Measurements from ENCODE around the gene DNAJC27.
A peak's percentile ranks its signal among the peaks of the same experiment; 100 is the strongest.
"Not testable (repeated sequence)": the region's sequence is repeated elsewhere in the genome, so short reads cannot be mapped to it uniquely, and the experiment has no call there.

The DNAJC27 gene

GRCh38 chr2:24971536-24972314 lies at the start of gene DNAJC27:
DNAJC27 (minus strand) TSS chr2:24971955; CDS start chr2:24971904, 51 bp downstream.
- DNase-seq = peak; percentile 97 to 99

- DNase-seq = no peak
These were observed 46.9 kb upstream of the DNAJC27 start for GRCh38 chr2:25018681-25019080.

GRCh38 chr2:25014631-25015030 lies 42.9 kb upstream of the DNAJC27 start:
- no peak for DNase-seq

- DNase-seq = not testable (repeated sequence)
These were observed 39.6 kb upstream of the DNAJC27 start for GRCh38 chr2:25011342-25011741.

GRCh38 chr2:25009954-25010353 lies 38.2 kb upstream of the DNAJC27 start:
- DNase-seq = peak in 1 of 2 experiments; percentile 20

GRCh38 chr2:25002066-25002465 lies 30.3 kb upstream of the DNAJC27 start:
- no peak for DNase-seq

- DNase-seq = no peak
These were observed 29.5 kb upstream of the DNAJC27 start for GRCh38 chr2:25001325-25001637.

- DNase-seq = no peak
These were observed 29.0 kb upstream of the DNAJC27 start for GRCh38 chr2:25000503-25001324.

- peak; percentile 8 to 67 for DNase-seq
These were observed 28.3 kb upstream of the DNAJC27 start for GRCh38 chr2:25000036-25000435.

- not testable (repeated sequence) for DNase-seq
These were observed 27.3 kb upstream of the DNAJC27 start for GRCh38 chr2:24999097-24999496.

- no peak for DNase-seq
These were observed 22.5 kb upstream of the DNAJC27 start for GRCh38 chr2:24994146-24994724.

GRCh38 chr2:24993406-24994145 lies 21.8 kb upstream of the DNAJC27 start:
- DNase-seq = no peak

- DNase-seq = no peak
These were observed 14.6 kb upstream of the DNAJC27 start for GRCh38 chr2:24986372-24986771.

GRCh38 chr2:24985511-24985910 lies 13.8 kb upstream of the DNAJC27 start:
- no peak for DNase-seq

- DNase-seq = peak; percentile 66 to 91
These were observed 13.2 kb upstream of the DNAJC27 start for GRCh38 chr2:24984912-24985311.

- DNase-seq = no peak
These were observed 9.8 kb upstream of the DNAJC27 start for GRCh38 chr2:24981411-24982136.

- DNase-seq = no peak
These were observed 6.9 kb upstream of the DNAJC27 start for GRCh38 chr2:24978661-24979060.

GRCh38 chr2:24977631-24978030 lies 5.9 kb upstream of the DNAJC27 start:
- DNase-seq = no peak

GRCh38 chr2:24973812-24974211 lies 2.1 kb upstream of the DNAJC27 start:
- no peak for DNase-seq

GRCh38 chr2:24972315-24972961 lies 683 bp upstream of the DNAJC27 start:
- DNase-seq = peak; percentile 13 to 61

- DNase-seq = peak; percentile 11 to 43
These were observed 544 bp downstream of the DNAJC27 start for GRCh38 chr2:24971286-24971535.
